Gastrocnemius medialis (tissue), 4 donors: ENCODE data around the gene MDGA2. TPM values are rescaled to one million over a fixed set of nuclear protein-coding genes. Genes with fewer than 3 reads are reported as not detected.

Experiments
- ATAC-seq, 2 donors: fragments of 150-250 bp; one replicate each; pipeline ENCODE4 v1.9.1; 2016
- DNase-seq, 2 donors: peaks; one replicate each; pipeline ENCODE4 v3.0.0-alpha.2; 2019
- H3K27ac ChIP-seq, 4 donors: fragments of 200-600 bp; sonication (generic); 1 replicate in 1 of 4; 2 replicates in 3 of 4; pipeline ENCODE4 v1.5.1; 2016 to 2018; ENCODE audit warnings: mild to moderate bottlenecking in 2 of 4, moderate library complexity in 1 of 4
- H3K27me3 ChIP-seq, 3 donors: fragments of 200-600 bp; sonication (generic) in 2 of 3; 1 replicate in 1 of 3; 2 replicates in 2 of 3; pipeline versions ENCODE4 v1.5.1 to v1.6.0; 2016 to 2019; ENCODE audit warnings: mild to moderate bottlenecking in 1 of 3, moderate library complexity in 1 of 3
- H3K36me3 ChIP-seq, 2 donors: fragments of 200-600 bp; sonication (generic) in 1 of 2; one replicate each; pipeline ENCODE4 v1.5.1; 2017 to 2018
- H3K4me1 ChIP-seq, 2 donors: fragments of 200-600 bp; sonication (generic) in 1 of 2; one replicate each; pipeline ENCODE4 v1.5.1; 2016 to 2017; ENCODE audit warnings: mild to moderate bottlenecking in 2 of 2
- H3K4me3 ChIP-seq, 4 donors: fragments of 200-600 bp; sonication (generic) in 3 of 4; 1 replicate in 1 of 4; 2 replicates in 3 of 4; pipeline ENCODE4 v1.5.1; 2016 to 2019; ENCODE audit warnings: mild to moderate bottlenecking in 2 of 4
- H3K9me3 ChIP-seq, 3 donors: fragments of 200-600 bp; sonication (generic) in 2 of 3; 1 replicate in 1 of 3; 2 replicates in 2 of 3; pipeline ENCODE4 v1.5.1; 2016 to 2019
- CTCF ChIP-seq, 5 experiments: fragments of 450-650 bp in 3 of 5; fragments of 200-600 bp in 2 of 5; sonication (generic) in 2 of 5; IDR thresholded peaks in 4 of 5; conservative IDR thresholded peaks in 1 of 5; 1 replicate in 4 of 5; 2 replicates in 1 of 5; pipeline ENCODE4 v1.5.1; 2016 to 2019; ENCODE audit warnings: antibody characterized with exemption in 5 of 5, mild to moderate bottlenecking in 3 of 5, moderate library complexity in 3 of 5
- POLR2A ChIP-seq, 2 donors: fragments of 450-650 bp; IDR thresholded peaks; one replicate each; pipeline ENCODE4 v1.6.1; 2017; ENCODE audit warnings: antibody characterized with exemption in 2 of 2, mild to moderate bottlenecking in 2 of 2, moderate library complexity in 2 of 2
- in situ Hi-C, 4 donors: fragments of 200-750 bp; cut with MboI; loops; one replicate each; pipeline versions ENCODE4 v1.15.0 to v1.8.0; 2017; ENCODE audit warnings: low sequenced_read_pairs in 4 of 4
- intact Hi-C: fragments of 100-400 bp; cut with DNase I; formaldehyde crosslinking; loops from one replicate; pipeline ENCODE4 v1.15.1; 2023; ENCODE audit warnings: low total_unique reads
- total RNA-seq, 4 donors: library from RNA; depleted of rRNA; stranded (reverse); fragments of >200 nt; gene quantifications; one replicate each; pipeline versions ENCODE4 v1.1.0 to v1.2.3, GENCODE V29; 2016

MDGA2 gene
- total RNA-seq, 4 donors from 2014 or later: not detected

DNA sequence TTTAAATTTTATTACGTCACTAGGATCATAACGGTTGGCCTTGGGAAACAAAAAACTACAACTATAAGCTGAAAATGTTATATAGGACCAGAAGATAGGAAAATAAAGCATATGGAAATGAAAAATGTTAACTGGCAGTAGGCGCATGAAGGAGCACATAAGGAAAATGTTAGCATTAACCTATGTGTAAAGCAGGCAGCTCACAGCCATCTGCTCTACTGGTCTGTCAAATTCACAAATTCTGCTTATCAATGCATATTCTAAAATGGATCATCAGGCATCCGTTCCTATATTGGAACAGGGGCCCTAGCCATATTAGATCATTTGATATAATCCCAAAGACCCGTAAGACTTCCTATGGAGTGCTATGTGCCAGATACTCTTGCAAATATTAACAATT is 263.9 kb downstream of the MDGA2 start:
- no peak overlapping the region for H3K4me3 ChIP-seq
- TF ChIP-seq POLR2A (IDR thresholded peaks at IDR 0.05) (no peak), CTCF (IDR thresholded peaks at IDR 0.05 in 4 of 5, conservative IDR thresholded peaks at IDR 0.05 in 1 of 5) (no peak)
- no peaks in the 10 kb centered on the region for H3K9me3 ChIP-seq
- in situ Hi-C loops: no loop called here
- no peaks in the 10 kb centered on the region for H3K36me3 ChIP-seq
- H3K4me1 ChIP-seq: no peaks in the 10 kb centered on the region
- ATAC-seq (no peak), DNase-seq (no peak)
- H3K27me3 ChIP-seq: no peaks in the 10 kb centered on the region
- no peak overlapping the region for H3K27ac ChIP-seq
- intact Hi-C loops: no loop called here

GRCh38 chr14:47392326-47392725 is 283.1 kb downstream of the MDGA2 start:
- intact Hi-C loops (no loop called here), in situ Hi-C loops (no loop called here)
- Histone ChIP-seq H3K27me3 (no peaks in the 10 kb centered on the region), H3K4me1 (no peaks in the 10 kb centered on the region), H3K9me3 (no peaks in the 10 kb centered on the region), H3K36me3 (no peaks in the 10 kb centered on the region), H3K4me3 (no peak overlapping the region), H3K27ac (no peak overlapping the region)
- ATAC-seq (no peak), DNase-seq (no peak)
- TF ChIP-seq POLR2A (IDR thresholded peaks at IDR 0.05): no peak
- no peak for TF ChIP-seq CTCF (IDR thresholded peaks at IDR 0.05 in 4 of 5, conservative IDR thresholded peaks at IDR 0.05 in 1 of 5)

- TF ChIP-seq POLR2A (IDR thresholded peaks at IDR 0.05) (no peak), CTCF (IDR thresholded peaks at IDR 0.05 in 4 of 5, conservative IDR thresholded peaks at IDR 0.05 in 1 of 5) (no peak)
- no peak for ATAC-seq
- no peaks in the 10 kb centered on the region for H3K9me3 ChIP-seq
- H3K27me3 ChIP-seq: no peaks in the 10 kb centered on the region
- H3K4me3 ChIP-seq: no peak overlapping the region
- H3K36me3 ChIP-seq: no peaks in the 10 kb centered on the region
- no peak for DNase-seq
- intact Hi-C loops (no loop called here), in situ Hi-C loops (no loop called here)
- H3K27ac ChIP-seq: no peak overlapping the region
- H3K4me1 ChIP-seq: no peaks in the 10 kb centered on the region
These were observed 284.4 kb downstream of the MDGA2 start for GRCh38 chr14:47390831-47391504.

GRCh38 chr14:47389535-47389934 is 285.9 kb downstream of the MDGA2 start:
- Histone ChIP-seq H3K4me3 (no peak overlapping the region), H3K36me3 (no peaks in the 10 kb centered on the region), H3K4me1 (no peaks in the 10 kb centered on the region), H3K27me3 (no peaks in the 10 kb centered on the region), H3K9me3 (no peaks in the 10 kb centered on the region), H3K27ac (no peak overlapping the region)
- intact Hi-C loops (no loop called here), in situ Hi-C loops (no loop called here)
- no peak for ATAC-seq
- DNase-seq: no peak
- TF ChIP-seq CTCF (IDR thresholded peaks at IDR 0.05 in 4 of 5, conservative IDR thresholded peaks at IDR 0.05 in 1 of 5): no peak

DNA sequence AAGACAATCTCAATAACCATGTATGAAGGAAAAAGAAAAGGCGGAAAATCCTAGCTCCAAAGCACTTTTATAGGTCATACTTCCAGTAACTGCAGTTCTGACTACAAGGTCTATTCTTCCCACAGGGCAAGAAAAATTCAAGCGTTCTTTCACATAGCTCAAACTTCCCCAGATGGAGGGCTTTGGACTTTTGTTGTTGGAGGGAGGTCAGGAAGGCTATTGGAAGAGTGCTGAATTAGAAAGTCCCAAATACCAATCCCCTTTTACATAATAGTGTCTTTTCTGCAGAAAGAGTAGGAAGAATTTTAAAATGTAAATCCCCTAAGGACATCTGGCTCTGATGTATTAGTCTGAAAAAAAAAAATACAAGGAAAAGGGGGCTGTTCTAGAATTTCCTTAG is 309.4 kb downstream of the MDGA2 start:
- TF ChIP-seq CTCF (IDR thresholded peaks at IDR 0.05 in 4 of 5, conservative IDR thresholded peaks at IDR 0.05 in 1 of 5): no peak
- no peak for TF ChIP-seq POLR2A (IDR thresholded peaks at IDR 0.05)
- no peak overlapping the region for H3K4me3 ChIP-seq
- H3K36me3 ChIP-seq: no peaks in the 10 kb centered on the region
- no peak for ATAC-seq
- no peak for DNase-seq
- in situ Hi-C loops: no loop called here
- intact Hi-C loops: no loop called here
- H3K27ac ChIP-seq: no peak overlapping the region
- no peaks in the 10 kb centered on the region for H3K4me1 ChIP-seq
- no peaks in the 10 kb centered on the region for H3K9me3 ChIP-seq
- H3K27me3 ChIP-seq: no peaks in the 10 kb centered on the region
